HepG2 (cell line): ENCODE data around the gene KLF9. TPM values are rescaled to one million over a fixed set of nuclear protein-coding genes. Genes with fewer than 3 reads are reported as not detected.

Experiments
- ERF ChIP-seq: IDR thresholded peaks from 2 replicates; pipeline ENCODE4 v1.6.1; 2018; ENCODE audit warnings: missing biosample characterization, missing genetic modification reagents
- HMGXB4 ChIP-seq, 2 experiments: sonication (generic) in 1 of 2; formaldehyde crosslinking in 1 of 2; IDR thresholded peaks; 2 replicates each; pipeline versions ENCODE4 v1.4.0 to v1.6.1; 2018 to 2020; ENCODE audit warnings: missing genetic modification reagents in 2 of 2, borderline replicate concordance in 1 of 2, low read depth in 1 of 2, mild to moderate bottlenecking in 1 of 2, missing biosample characterization in 1 of 2
- HNRNPK ChIP-seq: fragments of 200-400 bp; formaldehyde crosslinking; IDR thresholded peaks from 2 replicates; pipeline ENCODE4 v1.6.1; 2018; ENCODE audit warnings: low read length, low read depth, moderate library complexity, mild to moderate bottlenecking; ENCODE audit not compliant: poor library complexity, severe bottlenecking
- KLF15 ChIP-seq: sonication (generic); formaldehyde crosslinking; IDR thresholded peaks from 2 replicates; pipeline ENCODE4 v1.8.1; 2023; ENCODE audit warnings: borderline replicate concordance, mild to moderate bottlenecking, inconsistent platforms, missing genetic modification reagents, mixed read lengths
- KMT2B ChIP-seq: IDR thresholded peaks from 2 replicates; pipeline ENCODE4 v1.6.1; 2016; ENCODE audit warnings: missing genetic modification reagents, missing compliant biosample characterization
- MAZ ChIP-seq, 2 experiments: sonication (generic) in 1 of 2; formaldehyde crosslinking in 1 of 2; IDR thresholded peaks; 2 replicates each; pipeline versions ENCODE4 v1.5.0 to v1.6.1; 2012 to 2020; ENCODE audit warnings: low read depth in 2 of 2, mild to moderate bottlenecking in 2 of 2, borderline replicate concordance in 1 of 2, improper control_type of control experiment in 1 of 2, low read length in 1 of 2, missing genetic modification reagents in 1 of 2, moderate library complexity in 1 of 2
- NFAT5 ChIP-seq: sonication (generic); formaldehyde crosslinking; IDR thresholded peaks from 2 replicates; pipeline ENCODE4 v1.4.0; 2020; ENCODE audit warnings: missing genetic modification reagents
- POLR2AphosphoS5 ChIP-seq: IDR thresholded peaks from 2 replicates; pipeline ENCODE4 v1.6.1; 2012; ENCODE audit warnings: low read depth, low read length
- SOX5 ChIP-seq: IDR thresholded peaks from 2 replicates; pipeline ENCODE4 v1.6.1; 2016; ENCODE audit warnings: borderline replicate concordance
- SUZ12 ChIP-seq: fragments of 150-350 bp; IDR thresholded peaks from 2 replicates; pipeline ENCODE4 v1.6.1; 2014; ENCODE audit warnings: low read depth, low read length
- U2AF1 ChIP-seq: fragments of 200-400 bp; formaldehyde crosslinking; optimal IDR thresholded peaks from 2 replicates; pipeline ENCODE3; 2017; ENCODE audit warnings: mild to moderate bottlenecking, low read depth, low read length
- YEATS4 ChIP-seq: sonication (generic); formaldehyde crosslinking; IDR thresholded peaks from 2 replicates; pipeline ENCODE4 v1.4.0; 2020; ENCODE audit warnings: missing genetic modification reagents, borderline replicate concordance
- ZNF20 ChIP-seq: sonication (generic); formaldehyde crosslinking; IDR thresholded peaks from 2 replicates; pipeline ENCODE4 v1.4.0; 2020; ENCODE audit warnings: mild to moderate bottlenecking, moderate library complexity, missing genetic modification reagents
- ZNF512 ChIP-seq: sonication (generic); formaldehyde crosslinking; IDR thresholded peaks from 2 replicates; pipeline ENCODE4 v1.4.0; 2020; ENCODE audit warnings: mild to moderate bottlenecking, missing genetic modification reagents
- ZNF563 ChIP-seq: sonication (generic); formaldehyde crosslinking; IDR thresholded peaks from 2 replicates; pipeline ENCODE4 v1.8.0; 2022; ENCODE audit warnings: mild to moderate bottlenecking, moderate library complexity, missing genetic modification reagents
- ZNF775 ChIP-seq: sonication (generic); formaldehyde crosslinking; IDR thresholded peaks from 2 replicates; pipeline ENCODE4 v1.4.0; 2020; ENCODE audit warnings: missing genetic modification reagents, mild to moderate bottlenecking, moderate library complexity, borderline replicate concordance
- polyA plus RNA-seq, 8 experiments: library from polyadenylated mRNA; depleted of rRNA in 3 of 8; stranded (reverse) in 7 of 8; unstranded in 1 of 8; fragments of >200 nt; fragmentation: Illumina TruSeq in 4 of 8; extraction: Trizol in 4 of 8; gene quantifications; 2 replicates each; pipeline versions ENCODE4 v1.2.1 to v1.2.3, GENCODE V29; 2011 to 2016; ENCODE audit warnings: low read depth in 4 of 8, missing spikeins in 1 of 8, mixed read lengths in 1 of 8; ENCODE audit not compliant: insufficient read depth in 1 of 8
- total RNA-seq, 5 experiments: library from RNA; depleted of rRNA; stranded (reverse); fragments of >200 nt; fragmentation: Illumina TruSeq; extraction: Trizol; gene quantifications; 2 replicates each; pipeline ENCODE4 v1.2.3, GENCODE V29; 2016; ENCODE audit warnings: low read depth in 1 of 5
- TF ChIP-seq, protein P1 (sequence below): sonication (generic); formaldehyde crosslinking; IDR thresholded peaks from 2 replicates; pipeline ENCODE4 v1.4.0; 2020; ENCODE audit warnings: missing genetic modification reagents

KLF9 gene
- total and polyA plus RNA-seq, 2 of the 13 experiments (the other 11 are each of a cell fraction or from before 2014, with no cell fraction given): 5.7 to 7.2 TPM

- TF ChIP-seq NFAT5: peak; percentile 6; the same call in 1 of the 2 replicates
- TF ChIP-seq ZNF512: no peak
- 0 out of 4 replicates have a peak, but pooled peaks of 1 of the 2 experiments have one; percentile 10 for TF ChIP-seq HMGXB4 (CRISPR knock-in tag; IDR thresholded peaks at IDR 0.05; ENCODE audit: borderline replicate concordance in 1 of 2, low read depth in 1 of 2)
- TF ChIP-seq SUZ12: no peak
- 0 out of 2 replicates have a peak, but pooled peaks have one; percentile 4 for TF ChIP-seq ZNF563
- TF ChIP-seq KLF15 (CRISPR knock-in tag): no peak
- TF ChIP-seq KMT2B (CRISPR knock-in tag): no peak
- TF ChIP-seq, protein P1, sequence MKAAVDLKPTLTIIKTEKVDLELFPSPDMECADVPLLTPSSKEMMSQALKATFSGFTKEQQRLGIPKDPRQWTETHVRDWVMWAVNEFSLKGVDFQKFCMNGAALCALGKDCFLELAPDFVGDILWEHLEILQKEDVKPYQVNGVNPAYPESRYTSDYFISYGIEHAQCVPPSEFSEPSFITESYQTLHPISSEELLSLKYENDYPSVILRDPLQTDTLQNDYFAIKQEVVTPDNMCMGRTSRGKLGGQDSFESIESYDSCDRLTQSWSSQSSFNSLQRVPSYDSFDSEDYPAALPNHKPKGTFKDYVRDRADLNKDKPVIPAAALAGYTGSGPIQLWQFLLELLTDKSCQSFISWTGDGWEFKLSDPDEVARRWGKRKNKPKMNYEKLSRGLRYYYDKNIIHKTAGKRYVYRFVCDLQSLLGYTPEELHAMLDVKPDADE (CRISPR knock-in tag): no peak
- TF ChIP-seq SOX5 (CRISPR knock-in tag): no peak
- no peak for TF ChIP-seq ZNF20 (CRISPR knock-in tag)
- 0 out of 2 replicates have a peak, but pooled peaks have one; percentile 28 for TF ChIP-seq YEATS4 (CRISPR knock-in tag)
- TF ChIP-seq HNRNPK: no peak
- no peak for TF ChIP-seq ZNF775 (CRISPR knock-in tag)
- TF ChIP-seq ERF (CRISPR knock-in tag): no peak
- peak; percentile 23 for TF ChIP-seq U2AF1
- no peak for TF ChIP-seq MAZ (IDR thresholded peaks at IDR 0.05; ENCODE audit: borderline replicate concordance, low read depth, low read length)
- TF ChIP-seq MAZ (CRISPR knock-in tag; IDR thresholded peaks at IDR 0.05; ENCODE audit: low read depth): peak; percentile 58; the same call in 1 of the 2 replicates
- no peak for TF ChIP-seq POLR2AphosphoS5
These were observed 1.0 kb downstream of the KLF9 start (continued) for GRCh38 chr9:70413464-70413798.
